NT2/D1 (cell line): ENCODE results near the gene TXNRD1.

ENCODE experiments used
- DNase-seq: peaks from one replicate; pipeline ENCODE4 v3.0.0-alpha.2; 2011; ENCODE audit warnings: low read depth, low spot score
- H3K27me3 ChIP-seq: 2 replicates; pipeline ENCODE4 v1.6.0; 2011; ENCODE audit warnings: mild to moderate bottlenecking; ENCODE audit not compliant: insufficient read length, insufficient read depth
- H3K36me3 ChIP-seq: 2 replicates; pipeline ENCODE4 v1.6.1; 2011; ENCODE audit warnings: mild to moderate bottlenecking, low read length, mixed read lengths; ENCODE audit not compliant: insufficient read depth, insufficient read length
- H3K4me1 ChIP-seq: 2 replicates; pipeline ENCODE4 v1.5.1; 2011; ENCODE audit not compliant: insufficient read depth, insufficient read length
- H3K4me3 ChIP-seq: 2 replicates; pipeline ENCODE4 v1.5.1; 2011; ENCODE audit warnings: low read depth; ENCODE audit not compliant: insufficient read length
- H3K9ac ChIP-seq: 2 replicates; pipeline ENCODE4 v1.6.0; 2011; ENCODE audit warnings: low read depth; ENCODE audit not compliant: insufficient read length
- H3K9me3 ChIP-seq: 2 replicates; pipeline ENCODE4 v1.5.1; 2011; ENCODE audit warnings: mild to moderate bottlenecking, low read length; ENCODE audit not compliant: insufficient read depth
- SUZ12 ChIP-seq: IDR thresholded peaks from 2 replicates; pipeline ENCODE4 v1.6.1; 2011; ENCODE audit not compliant: insufficient read length, insufficient read depth; ENCODE audit errors: extremely low read depth
- YY1 ChIP-seq: IDR thresholded peaks from 2 replicates; pipeline ENCODE4 v1.6.1; 2011; ENCODE audit not compliant: insufficient read length, insufficient read depth
- ZNF274 ChIP-seq: IDR thresholded peaks from 2 replicates; pipeline ENCODE4 v1.6.1; 2011; ENCODE audit warnings: mild to moderate bottlenecking, low read depth, low read length

TXNRD1 gene

GRCh38 chr12:104230304-104231095 is 14.9 kb downstream of the TXNRD1 start:
- TF ChIP-seq YY1 (no peak), SUZ12 (no peak), ZNF274 (no peak)
- H3K4me3 ChIP-seq, result no peak overlapping the region
- H3K4me1 ChIP-seq, result no peaks in the 10 kb centered on the region
- no peak overlapping the region for H3K9ac ChIP-seq
- H3K27me3 ChIP-seq, result no peaks in the 10 kb centered on the region
- peak; percentile 40 for DNase-seq
- no peaks in the 10 kb centered on the region for H3K36me3 ChIP-seq
- H3K9me3 ChIP-seq, result peaks cover 47% of the 10 kb centered on the region

GRCh38 chr12:104232609-104233280 is 17.2 kb downstream of the TXNRD1 start:
- Histone ChIP-seq H3K36me3 (no peaks in the 10 kb centered on the region), H3K4me3 (no peak overlapping the region), H3K27me3 (no peaks in the 10 kb centered on the region), H3K4me1 (no peaks in the 10 kb centered on the region), H3K9ac (no peak overlapping the region), H3K9me3 (peaks cover 59% of the 10 kb centered on the region)
- TF ChIP-seq SUZ12, result no peak
- TF ChIP-seq YY1, result no peak
- no peak for TF ChIP-seq ZNF274
- DNase-seq, result no peak

GRCh38 chr12:104234926-104235499 is 19.4 kb downstream of the TXNRD1 start:
- no peaks in the 10 kb centered on the region for H3K27me3 ChIP-seq
- H3K36me3 ChIP-seq, result no peaks in the 10 kb centered on the region
- H3K4me3 ChIP-seq, result no peak overlapping the region
- peaks cover 59% of the 10 kb centered on the region for H3K9me3 ChIP-seq
- TF ChIP-seq SUZ12 (no peak), ZNF274 (no peak), YY1 (no peak)
- DNase-seq, result no peak
- no peak overlapping the region for H3K9ac ChIP-seq
- no peaks in the 10 kb centered on the region for H3K4me1 ChIP-seq

GRCh38 chr12:104237930-104238329 is 22.4 kb downstream of the TXNRD1 start:
- H3K9ac ChIP-seq, result no peak overlapping the region
- no peaks in the 10 kb centered on the region for H3K27me3 ChIP-seq
- DNase-seq, result no peak
- peaks cover 36% of the 10 kb centered on the region for H3K9me3 ChIP-seq
- no peaks in the 10 kb centered on the region for H3K36me3 ChIP-seq
- H3K4me3 ChIP-seq, result no peak overlapping the region
- H3K4me1 ChIP-seq, result no peaks in the 10 kb centered on the region
- TF ChIP-seq YY1 (no peak), SUZ12 (no peak), ZNF274 (no peak)

- no peak for DNase-seq
- TF ChIP-seq ZNF274 (no peak), SUZ12 (no peak), YY1 (no peak)
- peaks cover 3% of the 10 kb centered on the region for H3K27me3 ChIP-seq
- H3K36me3 ChIP-seq, result no peaks in the 10 kb centered on the region
- H3K4me3 ChIP-seq, result no peak overlapping the region
- H3K9ac ChIP-seq, result no peak overlapping the region
- H3K4me1 ChIP-seq, result no peaks in the 10 kb centered on the region
- H3K9me3 ChIP-seq, result no peaks in the 10 kb centered on the region
These were observed 27.1 kb downstream of the TXNRD1 start for GRCh38 chr12:104242546-104243206.

- DNase-seq, result no peak
- Histone ChIP-seq H3K9ac (no peak overlapping the region), H3K4me1 (no peaks in the 10 kb centered on the region), H3K4me3 (no peak overlapping the region), H3K36me3 (no peaks in the 10 kb centered on the region), H3K27me3 (peaks cover 4% of the 10 kb centered on the region), H3K9me3 (no peaks in the 10 kb centered on the region)
- TF ChIP-seq ZNF274, result no peak
- TF ChIP-seq SUZ12, result no peak
- TF ChIP-seq YY1, result no peak
These were observed 28.0 kb downstream of the TXNRD1 start for GRCh38 chr12:104243551-104243950.

- H3K27me3 ChIP-seq, result peaks cover 4% of the 10 kb centered on the region
- H3K9me3 ChIP-seq, result no peaks in the 10 kb centered on the region
- no peak for DNase-seq
- H3K4me1 ChIP-seq, result no peaks in the 10 kb centered on the region
- H3K4me3 ChIP-seq, result no peak overlapping the region
- TF ChIP-seq ZNF274, result no peak
- TF ChIP-seq SUZ12, result no peak
- TF ChIP-seq YY1, result no peak
- H3K36me3 ChIP-seq, result no peaks in the 10 kb centered on the region
- H3K9ac ChIP-seq, result no peak overlapping the region
These were observed 28.4 kb downstream of the TXNRD1 start for GRCh38 chr12:104243971-104244370.
